Cerebellar nuclear complex (tissue), 1 donor: Measurements from ENCODE around the gene SMIM11.
"Not testable (repeated sequence)": the region's sequence is repeated elsewhere in the genome, so short reads cannot be mapped to it uniquely, and the experiment has no call there.

Experiments used
- DNase-seq, 2 experiments: peaks; one replicate each; lab custom pipeline; 2025; lab: John Stamatoyannopoulos, UW

The SMIM11 gene, protein sequence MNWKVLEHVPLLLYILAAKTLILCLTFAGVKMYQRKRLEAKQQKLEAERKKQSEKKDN

DNA sequence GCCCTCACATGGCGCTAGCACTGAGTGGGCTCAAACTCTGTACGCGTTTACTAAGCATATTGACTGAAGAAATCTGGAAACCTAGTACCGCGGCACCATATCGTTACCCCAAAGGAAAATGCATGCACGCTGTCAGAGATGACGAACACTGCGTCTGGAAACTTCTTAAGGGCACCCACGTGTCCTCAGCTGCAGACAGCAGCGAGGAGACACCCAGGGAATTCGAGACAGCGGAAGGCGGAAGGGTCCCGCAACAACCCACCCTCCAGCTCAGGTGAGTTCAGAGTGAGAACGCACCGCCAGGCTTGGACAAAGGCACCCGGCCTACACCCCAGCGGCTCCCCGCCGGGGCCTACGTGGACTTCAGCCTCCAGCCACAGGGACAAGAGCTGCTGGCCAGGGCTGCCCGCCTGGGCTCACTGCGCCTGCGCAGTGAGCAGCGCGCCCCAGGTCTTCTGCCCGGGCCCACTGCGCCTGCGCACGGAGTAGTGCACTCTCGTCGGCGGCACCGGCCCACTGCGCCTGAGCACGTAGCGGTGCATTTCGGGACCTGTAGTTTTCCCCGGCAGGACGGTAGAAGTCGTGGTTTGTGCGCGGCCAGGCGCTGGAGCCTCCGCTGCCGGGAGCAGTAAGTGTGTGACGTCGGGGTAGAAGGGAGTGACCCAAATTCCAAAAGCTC is at the start of gene SMIM11:
SMIM11 (plus strand) TSS at position 568 of the 679 bp plus-strand sequence. CDS start 3,998 bp downstream, outside the sequence.
- DNase-seq, result not testable (repeated sequence)

DNA sequence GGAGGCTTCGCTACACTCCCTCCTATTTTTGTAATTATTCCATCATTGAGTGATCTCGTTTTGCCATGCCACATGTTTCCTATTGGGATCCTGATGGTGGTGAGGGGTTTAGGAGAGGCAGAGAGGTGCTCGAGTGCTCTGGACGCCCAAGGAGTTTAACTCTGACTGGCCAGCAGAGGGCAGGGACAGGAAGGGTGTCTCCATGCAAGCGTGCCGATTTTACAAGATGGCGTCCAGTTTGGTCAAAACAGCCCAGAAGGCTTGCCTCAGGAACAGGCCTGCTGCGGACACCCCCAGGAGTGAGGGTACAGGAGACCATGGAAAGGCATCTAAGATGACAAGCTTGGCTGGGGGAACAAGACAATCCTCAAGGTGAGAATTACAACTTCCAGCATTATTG is 45.3 kb upstream of the SMIM11 start:
- DNase-seq, result no peak

DNA sequence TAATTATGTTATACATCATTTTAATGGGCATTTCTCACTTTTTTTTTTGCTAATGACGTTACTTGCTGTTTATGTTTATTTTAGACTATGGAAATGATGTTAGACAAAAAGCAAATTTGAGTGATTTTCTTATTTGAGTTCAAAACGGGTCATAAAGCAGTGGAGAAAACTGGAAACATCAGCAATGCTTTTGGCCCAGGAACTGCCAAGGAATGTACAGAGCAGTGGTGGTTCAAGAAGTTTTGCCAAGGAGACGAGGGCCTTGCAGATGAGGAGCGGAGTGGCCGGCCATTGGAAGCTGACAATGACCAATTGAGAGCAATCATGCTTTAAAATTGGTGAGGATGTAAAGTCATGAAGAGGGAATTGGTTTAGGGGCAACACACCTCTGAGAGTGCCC is 43.6 kb upstream of the SMIM11 start:
- DNase-seq, result no peak

DNA sequence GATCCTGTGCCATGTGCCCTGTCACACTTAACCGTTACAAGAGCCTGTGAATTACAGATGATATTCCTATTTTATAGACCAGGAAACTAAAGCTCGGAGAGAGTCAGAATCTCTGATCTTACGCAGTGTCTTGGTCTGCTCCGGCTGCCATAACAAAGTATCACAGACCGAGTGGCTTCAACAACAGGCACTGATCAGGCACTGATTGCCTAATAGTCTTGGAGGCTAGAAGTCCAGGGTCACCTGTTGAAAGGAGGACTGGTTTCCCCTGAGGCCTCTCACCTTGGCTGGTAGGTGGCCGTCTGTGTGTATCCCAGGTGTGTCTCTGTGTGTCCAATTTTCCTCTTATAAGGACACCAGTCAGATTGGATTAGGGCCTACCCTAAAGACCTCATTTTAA is 43.0 kb upstream of the SMIM11 start:
- no peak for DNase-seq

DNA sequence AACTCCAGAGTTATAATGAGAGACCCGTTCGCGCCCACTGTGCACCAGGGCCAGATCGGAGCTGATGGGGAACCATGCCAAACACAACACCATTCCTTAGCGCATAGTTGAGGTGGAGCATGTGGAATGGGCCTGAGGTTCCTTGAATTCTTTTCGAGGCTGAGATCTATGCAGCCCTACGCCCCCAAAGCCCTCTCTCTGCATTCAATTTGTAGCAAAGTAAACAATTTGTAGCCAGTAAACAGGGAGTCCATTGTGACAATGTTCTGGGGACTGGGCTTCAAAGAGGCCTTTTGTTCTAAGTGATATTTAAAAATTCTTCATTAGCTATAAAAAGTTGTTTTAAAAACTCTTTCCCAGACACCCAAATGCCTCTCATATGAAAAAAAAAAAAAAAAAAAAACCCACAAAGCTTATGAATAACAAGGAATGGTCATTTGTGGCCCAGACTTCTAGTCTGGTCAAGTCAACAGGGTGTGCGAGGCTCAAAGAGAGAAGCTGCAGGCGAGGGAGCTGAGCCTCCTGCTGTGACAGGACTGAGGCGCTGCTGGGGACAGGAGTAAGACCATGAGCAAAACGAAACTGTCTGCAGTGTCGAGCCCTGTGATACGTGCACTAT is 42.1 kb upstream of the SMIM11 start:
- DNase-seq, result no peak

DNA sequence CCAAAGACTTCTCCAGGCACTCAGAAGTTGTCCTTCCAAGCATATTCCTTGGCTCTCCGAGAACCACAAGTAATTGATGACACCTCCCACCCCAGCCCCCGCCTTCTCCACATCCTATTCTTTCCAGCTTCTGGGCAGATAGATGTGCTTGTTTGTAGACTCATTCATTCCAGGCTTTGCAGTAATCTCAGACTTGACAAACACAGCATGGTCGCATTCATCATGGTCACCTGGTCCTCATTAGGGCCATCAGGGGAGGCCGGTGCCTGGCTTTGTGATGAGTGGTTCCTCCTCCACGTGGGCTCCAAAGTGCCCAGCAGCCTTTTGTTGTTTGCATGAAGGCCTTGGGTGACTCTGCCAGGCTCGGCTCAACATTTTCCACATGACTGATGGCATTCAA is 40.0 kb upstream of the SMIM11 start:
- DNase-seq, result no peak

DNA sequence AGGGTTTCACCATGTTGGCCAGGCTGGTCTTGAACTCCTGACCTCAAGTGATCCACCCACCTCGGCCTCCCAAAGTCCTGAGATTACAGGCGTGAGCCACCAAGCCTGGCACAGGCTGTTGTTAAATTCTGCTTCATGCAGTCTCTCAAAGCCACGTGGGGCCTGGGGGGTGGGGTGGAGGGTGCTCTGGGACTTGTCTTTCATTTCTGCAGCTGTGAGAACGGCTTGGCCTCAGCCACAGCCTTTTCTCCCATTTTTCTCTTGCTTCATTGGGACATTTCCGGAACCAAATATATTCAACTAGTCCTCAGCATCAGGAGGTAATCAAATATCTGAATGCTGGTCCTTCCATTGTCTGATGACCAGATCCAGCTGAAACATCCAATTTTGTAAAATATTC is 39.1 kb upstream of the SMIM11 start:
- DNase-seq, result no peak

DNA sequence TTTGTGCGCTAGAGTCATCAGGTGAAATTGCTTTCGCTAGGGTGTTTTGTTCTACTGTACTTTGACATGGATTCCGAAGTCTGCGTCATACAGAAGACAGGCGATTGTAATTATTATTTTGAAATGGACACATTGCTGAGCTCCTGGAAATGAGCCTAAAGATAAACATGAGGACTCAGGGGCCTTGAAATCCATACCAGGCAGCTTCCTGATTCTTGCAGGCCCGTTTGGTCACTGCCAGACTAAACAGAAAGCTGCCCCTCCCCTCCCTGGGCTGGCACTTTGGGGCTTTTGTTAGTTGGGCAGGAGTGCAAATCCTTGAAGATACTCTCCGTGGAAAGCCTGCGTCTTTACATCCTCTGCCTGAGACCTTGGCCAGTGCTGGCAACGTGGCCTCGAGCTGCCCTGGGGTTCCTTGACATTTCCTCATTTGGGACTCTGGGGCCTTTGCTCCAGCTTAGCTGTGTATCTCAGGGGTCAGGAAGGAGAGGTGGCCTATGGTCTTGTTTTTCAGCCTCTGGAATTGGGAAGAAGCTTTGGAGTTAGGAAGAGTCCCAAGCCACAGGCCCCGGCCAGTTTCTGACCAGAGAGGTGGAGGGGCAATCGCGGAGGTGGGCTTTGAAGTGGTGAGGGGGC is 38.4 kb upstream of the SMIM11 start:
- DNase-seq, result no peak

DNA sequence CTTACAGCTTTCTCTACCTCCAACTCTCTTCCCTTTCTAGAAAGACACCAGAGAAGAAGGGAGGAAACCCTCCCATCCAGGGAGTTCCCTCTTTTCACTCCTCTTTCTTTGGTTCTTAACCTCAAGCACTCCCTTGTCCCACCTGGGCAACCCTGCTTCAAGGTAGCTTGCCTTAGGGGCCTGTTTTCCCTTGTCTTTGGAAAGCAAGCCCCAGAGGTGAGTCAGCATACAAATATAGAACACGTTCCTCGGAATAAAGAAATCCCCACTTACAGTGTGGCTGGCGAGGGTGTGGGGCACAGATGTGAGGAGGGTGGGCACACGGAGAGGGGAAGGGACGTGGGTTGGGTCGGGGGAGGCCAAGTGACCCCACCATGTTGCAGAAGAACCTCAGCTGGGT is 37.6 kb upstream of the SMIM11 start:
- no peak for DNase-seq

DNA sequence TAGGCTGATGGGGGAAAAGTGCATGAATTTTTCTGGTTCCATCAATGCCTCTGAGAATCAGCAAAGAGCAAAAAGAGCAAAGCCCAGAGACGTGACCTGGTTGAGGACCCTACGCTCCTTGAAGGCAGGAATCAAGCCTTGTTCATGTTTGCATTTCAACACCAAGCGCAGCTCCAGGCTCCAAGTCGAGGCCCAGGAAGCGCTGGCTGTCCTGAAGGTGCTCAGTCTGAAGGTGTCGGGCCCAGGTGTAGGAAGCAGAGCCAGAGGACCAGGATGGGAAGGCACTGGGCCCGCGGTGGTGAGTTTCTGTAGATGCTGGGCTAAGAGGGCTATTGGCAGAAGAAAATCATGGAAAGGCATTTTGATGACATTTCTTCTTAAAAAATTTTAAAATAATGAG is 37.1 kb upstream of the SMIM11 start:
- no peak for DNase-seq

DNA sequence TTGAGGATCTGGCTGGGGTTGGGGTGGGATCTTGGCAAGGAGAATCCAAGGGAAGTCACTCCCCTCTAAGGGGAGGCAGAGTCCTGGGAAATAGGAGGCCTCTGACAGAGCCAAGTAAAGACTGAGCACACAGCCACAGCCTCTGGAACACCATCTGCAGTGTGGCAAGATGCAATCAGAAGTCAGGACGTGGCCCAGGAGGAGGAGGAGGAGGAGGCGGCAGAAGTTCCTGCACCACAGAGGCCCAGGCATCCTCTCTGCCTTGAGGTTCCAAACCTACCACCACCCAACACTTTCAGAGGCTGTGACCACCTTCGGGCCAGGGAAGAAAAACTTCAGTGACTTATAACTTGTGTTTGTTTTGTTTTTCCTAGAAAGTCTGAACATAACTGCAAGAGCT is 35.2 kb upstream of the SMIM11 start:
- no peak for DNase-seq

DNA sequence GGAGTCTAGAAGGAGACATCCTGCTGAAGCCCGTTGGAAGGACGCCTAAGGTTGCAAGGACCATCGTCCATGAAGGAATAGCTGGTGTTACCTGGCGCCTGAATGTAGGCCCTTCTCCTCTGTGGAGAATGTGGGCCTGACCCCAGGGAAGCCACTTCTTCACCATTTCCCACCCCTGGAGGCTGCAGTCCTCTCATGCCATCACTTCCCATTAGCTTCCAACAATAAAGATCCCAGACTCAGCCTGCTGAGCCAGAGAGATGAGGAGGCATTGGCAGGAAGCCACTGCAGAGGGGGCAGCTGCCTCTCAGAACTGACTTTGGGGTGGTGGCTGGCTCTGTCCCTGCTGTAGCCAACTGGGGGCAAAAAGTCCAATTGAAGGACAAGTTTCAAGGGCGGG is 32.8 kb upstream of the SMIM11 start:
- DNase-seq, result no peak

DNA sequence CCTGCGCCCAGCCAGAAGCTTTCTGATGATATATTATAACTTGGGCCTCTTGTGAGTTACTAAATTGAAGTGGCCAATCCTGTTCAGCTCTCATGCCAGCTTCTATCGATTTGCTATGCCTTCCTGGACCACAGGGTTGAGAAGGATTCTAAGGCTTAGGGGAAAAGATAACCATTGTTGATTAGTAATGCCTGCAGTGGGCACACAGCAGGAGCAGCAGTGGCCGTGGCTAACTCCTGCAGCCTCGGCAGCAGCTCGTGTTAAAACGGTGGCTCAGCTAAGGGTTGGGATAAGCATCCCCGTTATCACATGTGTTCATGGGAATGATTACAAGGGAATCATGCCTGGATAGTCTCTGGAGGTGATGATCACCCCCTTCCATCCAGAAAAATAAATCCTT is 32.0 kb upstream of the SMIM11 start:
- DNase-seq, result no peak

DNA sequence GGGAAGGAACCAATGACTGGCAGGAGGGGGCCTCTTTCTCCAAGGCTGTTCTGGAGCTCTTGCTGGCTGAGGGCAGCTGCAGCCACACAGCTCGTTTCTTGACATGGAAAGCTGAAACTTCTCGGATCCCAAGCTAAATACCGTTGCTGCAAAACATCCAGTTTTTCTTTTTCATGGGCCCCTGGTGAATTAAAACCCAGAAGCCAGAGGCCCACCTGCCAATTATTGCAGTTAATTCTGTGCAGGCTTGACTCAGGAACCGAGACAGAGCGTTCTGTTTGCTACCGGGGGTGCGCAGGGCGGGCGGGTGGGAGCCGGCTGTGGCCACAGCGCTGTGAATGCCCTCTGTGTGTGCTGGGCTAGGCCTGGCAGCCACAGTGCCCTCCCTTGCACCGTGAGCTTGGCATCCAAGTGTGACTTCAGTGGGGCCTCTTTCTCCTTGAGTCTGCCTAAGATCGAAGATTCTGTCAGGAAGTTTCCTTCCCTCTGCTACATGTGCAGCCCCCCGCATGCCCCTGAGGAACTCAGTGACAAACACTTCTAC is 31.4 kb upstream of the SMIM11 start:
- DNase-seq, result no peak

DNA sequence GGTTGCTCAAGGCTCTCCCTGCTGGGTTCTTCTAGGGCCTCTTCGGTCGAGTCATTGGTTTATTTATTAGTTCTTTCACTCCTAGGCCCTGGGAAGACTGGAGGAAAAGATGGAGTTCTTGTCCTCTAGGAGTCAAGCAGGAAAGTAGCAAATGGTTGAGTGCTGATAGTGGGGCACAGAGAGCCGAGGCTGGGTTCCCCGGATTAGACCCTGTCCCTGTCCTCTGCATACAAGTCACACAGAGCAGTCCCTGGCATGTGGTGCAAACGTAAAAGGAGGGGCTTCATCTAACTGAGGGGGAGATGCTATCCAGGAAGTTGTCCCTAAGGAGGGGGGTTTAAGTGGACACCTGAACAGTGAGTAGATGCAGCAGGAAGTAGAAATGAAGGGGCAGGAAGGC is 30.7 kb upstream of the SMIM11 start:
- no peak for DNase-seq

DNA sequence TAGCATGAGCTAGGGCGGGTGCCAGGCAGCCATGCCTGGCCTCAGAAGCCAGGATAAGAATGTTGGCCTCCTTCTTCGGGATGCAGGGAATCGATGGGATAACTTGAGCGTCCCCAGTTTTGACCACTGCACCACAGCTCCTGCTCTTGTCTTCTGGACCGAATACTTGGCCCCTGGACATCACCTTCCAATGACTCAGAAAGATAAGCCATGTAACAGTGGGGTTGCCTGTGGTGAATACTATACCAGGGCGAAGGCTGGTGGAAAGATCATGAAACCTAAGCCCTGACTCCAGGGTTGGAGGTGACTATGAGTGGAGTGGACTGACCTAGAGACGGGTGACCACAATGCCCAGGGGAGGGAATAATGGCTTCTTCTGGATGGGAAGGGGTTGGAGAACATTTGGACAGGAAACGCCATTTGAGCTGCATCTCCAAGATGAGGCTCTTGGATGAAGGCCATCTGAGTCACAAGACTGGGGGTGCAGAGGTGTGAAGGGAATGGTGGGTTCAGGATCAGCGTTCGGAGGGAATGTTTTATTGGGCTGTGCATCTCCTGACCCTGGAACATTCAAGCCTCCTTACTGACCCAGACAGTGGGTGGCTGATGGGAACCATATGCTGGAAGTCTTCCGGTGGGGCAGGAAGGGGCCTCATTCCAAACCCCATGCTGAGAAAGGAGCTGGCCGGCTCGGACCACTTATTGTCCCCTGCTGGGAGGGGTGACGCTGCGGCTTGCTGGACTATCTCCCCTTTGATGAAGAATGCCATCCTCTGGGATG is 30.0 kb upstream of the SMIM11 start:
- no peak for DNase-seq

DNA sequence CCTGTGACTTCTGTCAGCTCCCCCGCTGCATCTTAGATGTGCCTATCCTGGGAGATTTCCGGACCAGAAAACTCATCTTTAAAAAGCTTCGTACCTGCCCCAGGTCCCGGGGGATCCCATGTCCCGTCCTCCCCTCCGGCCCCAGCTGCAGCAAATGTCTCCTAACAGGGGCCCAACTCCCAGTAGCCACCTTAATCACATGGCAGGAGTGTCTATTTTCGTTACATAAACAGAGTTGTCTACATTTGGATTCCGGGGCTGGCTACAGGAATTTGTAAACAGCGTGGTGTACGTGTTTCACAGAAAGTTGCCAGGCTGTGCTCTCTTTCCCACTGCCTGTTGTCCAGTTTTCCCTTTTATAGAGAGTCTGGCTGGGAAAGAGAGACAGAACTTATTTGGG is 29.4 kb upstream of the SMIM11 start:
- no peak for DNase-seq

DNA sequence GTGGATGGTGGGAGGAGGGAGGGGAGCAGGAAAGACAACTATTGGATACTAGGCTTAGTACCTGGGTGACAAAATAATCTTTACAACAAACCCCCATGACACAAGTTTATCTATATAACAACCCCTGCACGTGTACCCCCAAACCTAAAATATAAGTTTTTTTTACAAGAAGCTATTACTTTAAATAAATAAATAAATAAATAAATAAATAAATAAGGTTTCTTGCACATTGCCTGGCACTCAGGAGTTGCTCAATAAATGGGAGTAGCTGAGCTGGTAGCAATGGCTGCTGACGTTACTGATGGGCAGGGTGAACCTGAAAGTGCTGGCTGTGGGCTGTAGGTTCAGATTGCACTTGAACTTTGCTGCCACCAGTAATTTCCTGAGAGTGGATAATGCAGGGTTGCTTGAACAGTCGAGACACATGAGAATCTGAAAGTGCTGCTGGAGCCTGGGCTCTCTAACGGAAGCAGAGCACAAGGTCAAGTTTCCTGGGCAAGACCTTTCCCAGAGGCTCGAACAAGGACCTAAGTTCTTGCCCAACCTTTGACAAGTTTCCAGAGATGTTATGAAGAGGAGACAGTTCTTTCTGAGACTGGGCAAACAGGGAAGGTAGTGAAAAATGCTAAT is 26.3 kb upstream of the SMIM11 start:
- no peak for DNase-seq

DNA sequence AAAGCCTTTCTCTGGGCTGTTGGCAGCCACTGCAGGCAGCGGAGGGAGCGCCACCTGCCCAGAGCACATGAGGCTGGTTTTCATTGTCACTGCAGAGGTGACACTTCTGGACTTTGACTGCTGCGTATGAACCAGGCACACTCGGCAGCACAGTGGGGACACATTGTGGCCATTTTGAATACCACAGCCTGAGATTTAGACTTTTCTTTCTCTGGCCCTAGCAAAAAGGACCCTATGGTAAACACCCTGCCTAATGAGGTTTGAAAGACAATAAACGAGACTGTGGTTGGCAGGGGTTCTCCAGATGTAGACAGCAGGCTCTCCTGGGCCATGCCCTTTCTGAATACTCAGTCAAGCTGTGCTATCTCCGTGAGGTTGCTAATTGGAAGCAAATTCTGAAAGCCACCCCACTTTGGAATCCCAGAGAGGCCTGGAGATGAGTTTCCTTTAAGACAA is 23.5 kb upstream of the SMIM11 start:
- DNase-seq, result no peak

DNA sequence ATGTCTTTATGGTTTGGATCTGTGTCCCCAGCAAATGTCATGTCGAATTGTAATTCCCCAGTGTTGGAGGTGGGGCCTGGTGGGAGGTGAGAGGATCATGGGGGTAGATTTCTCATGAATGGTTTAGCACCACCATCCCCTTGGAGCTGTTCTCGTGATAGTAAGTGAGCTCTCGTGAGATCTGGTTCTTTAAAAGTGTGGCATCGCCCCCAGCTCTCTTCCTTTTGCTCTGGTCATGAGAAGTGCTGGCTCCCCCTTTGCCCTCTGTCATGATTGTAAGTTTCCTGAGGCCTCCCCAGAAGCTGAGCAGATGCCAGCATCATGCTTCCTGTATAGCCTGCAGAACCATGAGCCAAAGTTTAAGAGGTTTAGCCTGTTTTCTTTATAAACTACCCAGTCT is 22.8 kb upstream of the SMIM11 start:
- DNase-seq, result no peak

DNA sequence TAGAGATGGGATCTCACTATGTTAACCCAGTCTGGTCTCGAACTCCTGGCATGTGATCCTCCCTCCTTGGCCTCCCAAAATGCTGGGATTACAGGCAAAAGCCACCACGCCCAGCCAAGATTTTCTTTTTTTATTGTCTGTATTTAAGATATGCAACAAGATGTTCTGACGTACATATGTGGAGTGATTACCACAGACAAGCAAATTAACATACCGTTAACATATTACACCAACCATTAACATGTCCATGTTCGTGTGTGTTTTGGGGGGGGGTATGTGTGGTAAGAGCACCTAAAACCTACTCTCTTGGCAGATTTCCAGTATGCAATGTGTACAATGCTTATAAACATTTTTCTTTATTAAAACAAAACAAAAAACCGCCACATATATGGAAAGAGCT is 22.1 kb upstream of the SMIM11 start:
- DNase-seq, result no peak

DNA sequence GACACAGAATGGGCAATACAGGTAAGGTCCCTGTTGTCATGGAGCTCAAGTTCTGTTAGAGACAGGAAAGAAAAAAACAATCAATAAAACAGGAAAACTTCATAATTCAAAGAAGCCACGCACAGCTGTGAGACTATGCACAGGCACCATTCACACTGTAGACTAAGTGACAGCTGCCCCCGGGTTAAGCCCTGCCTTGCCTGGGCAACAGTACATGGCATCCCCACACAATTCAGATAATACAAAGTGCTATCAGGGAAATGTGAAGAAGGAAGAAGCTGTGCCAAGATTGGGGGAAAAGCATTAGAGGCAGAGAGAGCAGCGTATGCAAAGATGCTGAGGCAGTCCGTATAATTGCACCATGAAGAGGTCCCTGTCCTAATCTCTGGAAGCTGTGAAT is 20.5 kb upstream of the SMIM11 start:
- DNase-seq, result no peak
